EL (cell line): ENCODE data around the gene CRADD.

Source experiments
- DNase-seq: peaks from one replicate; pipeline ENCODE4 v3.0.0-alpha.2; 2016

The CRADD gene

DNA sequence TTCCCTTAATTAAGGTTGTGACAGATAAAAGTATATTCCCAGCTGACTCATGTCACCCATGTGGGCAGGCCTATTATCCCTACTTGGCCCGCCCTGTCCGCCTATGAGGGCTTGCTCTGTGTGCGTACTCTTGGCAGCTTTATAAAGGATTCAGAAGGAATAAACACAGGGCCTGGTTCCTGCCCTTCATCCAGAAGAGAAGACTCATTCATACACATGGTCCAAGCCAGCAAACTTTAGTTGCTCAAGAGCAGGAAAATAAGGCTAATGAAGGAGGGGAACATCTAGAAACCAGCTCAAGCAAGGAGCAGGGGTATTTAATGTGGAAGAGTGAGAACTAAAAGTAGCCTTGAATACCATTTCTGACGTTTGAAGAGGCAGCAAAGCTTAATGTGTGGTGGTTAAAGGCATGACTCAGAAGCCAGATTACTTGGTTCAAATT is 141.9 kb downstream of the CRADD start:
- DNase-seq, result no peak

- no peak for DNase-seq
Observed at GRCh38 chr12:93823616-93824391, 146.6 kb downstream of the CRADD start.

- peak; percentile 73 for DNase-seq
Observed at GRCh38 chr12:93824514-93825500, 147.6 kb downstream of the CRADD start.

DNA sequence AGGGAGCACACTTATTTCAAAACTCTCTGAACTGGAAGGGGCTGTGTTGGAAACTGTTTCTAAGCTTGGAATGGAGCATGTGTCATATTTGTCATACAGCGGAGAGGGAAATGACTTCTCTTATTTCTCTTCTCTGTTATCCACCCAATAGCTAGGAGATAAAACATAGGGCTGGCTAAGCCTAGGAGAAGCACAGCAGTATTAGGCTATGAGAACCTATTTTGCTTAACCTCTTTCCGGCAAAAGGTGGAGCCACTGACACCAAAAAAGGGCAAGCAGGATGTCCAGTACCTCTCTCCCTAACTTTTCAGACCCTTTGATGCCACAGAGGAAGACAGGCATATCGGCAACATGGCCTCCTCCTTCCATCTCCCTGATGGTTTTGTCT is 148.3 kb downstream of the CRADD start:
- no peak for DNase-seq

DNA sequence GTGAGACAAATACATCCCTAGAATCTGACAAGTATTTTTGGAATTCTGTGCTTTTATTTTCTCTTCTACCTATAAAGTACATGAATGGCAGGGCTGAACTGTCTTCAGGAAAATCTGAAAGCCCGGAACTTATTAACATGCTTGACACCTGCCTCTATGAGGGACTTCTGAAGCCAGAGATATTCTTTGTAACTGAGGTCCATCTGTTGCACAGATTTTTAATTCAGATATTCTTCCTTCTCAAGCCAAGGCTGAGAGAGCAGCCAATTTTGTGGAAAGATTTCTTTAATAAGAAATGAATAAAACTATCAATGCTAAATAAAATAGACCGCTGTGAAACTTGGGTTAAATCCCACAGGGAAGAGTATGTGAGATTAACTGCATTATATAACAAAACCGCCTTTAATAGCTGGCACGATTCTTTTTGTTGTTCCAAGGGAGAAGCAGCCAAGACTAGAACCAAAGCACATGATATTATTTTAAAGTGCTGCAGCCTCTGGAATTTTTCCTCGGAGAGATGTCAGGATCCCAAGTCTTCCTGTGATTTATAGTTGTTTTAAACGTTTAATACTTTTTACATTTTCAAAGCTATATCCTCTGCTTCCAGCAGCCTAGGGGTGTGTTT is 148.9 kb downstream of the CRADD start:
- DNase-seq, result no peak

DNA sequence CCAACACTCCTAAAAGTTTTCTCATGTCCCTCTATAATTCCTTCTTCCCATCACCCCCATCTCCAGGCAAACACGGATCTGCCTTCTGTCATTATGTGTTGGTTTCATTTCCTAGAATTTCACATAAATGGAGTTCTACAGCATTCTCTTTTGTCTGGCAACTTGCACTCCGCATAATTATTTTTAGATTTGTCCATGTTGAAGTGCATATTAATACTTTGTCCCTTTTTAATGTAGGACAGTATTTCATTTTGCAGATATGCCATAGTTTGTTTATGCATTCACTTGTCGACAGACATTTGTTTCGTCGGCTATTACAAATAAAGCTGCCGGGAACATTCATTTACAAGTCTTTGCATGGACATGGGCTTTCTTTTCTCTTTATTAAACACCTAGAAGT is 150.0 kb downstream of the CRADD start:
- DNase-seq, result no peak

GRCh38 chr12:93827669-93828068 is 150.5 kb downstream of the CRADD start:
- no peak for DNase-seq

GRCh38 chr12:93829016-93829415 is 151.8 kb downstream of the CRADD start:
- no peak for DNase-seq

DNA sequence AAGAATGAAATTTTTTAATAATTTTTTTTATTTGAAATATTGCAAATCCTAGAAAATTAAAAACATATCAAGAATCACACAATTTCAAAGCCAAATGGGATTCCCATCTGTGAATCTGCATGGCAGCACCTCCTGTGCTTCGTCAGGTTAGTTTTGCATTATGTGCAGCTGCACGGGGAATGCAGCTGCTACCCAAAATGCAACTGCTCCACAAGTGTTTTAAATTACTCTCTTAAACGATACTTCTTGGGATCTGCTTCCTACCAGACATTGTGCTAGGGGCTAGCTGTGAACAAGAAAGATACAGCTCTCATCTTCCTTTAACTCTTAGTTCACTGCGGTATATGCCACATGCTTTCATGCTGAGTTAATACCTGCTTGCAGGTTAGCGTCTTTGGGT is 154.2 kb downstream of the CRADD start:
- no peak for DNase-seq

DNA sequence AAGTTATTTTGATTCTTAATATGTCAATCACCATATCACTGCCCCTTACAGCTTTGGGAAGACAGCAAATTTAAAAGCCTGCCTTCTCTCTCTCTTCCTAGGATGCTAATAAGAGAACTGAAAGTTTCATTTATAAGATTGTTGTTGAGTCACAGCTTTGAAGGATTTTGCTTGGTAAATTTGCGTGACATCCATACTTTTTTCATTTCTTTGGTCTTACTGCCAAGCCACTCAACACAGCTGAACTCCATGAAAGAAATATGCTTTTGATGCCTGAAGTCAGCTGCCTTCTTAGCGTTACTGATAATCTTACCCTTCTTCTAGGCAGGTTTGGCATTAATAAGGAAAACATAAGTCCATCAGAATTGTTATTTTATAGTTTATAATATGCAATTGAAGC is 155.0 kb downstream of the CRADD start:
- no peak for DNase-seq

GRCh38 chr12:93833946-93834345 is 156.8 kb downstream of the CRADD start:
- no peak for DNase-seq

- DNase-seq, result peak; percentile 11
Observed at GRCh38 chr12:93836620-93837260, 159.6 kb downstream of the CRADD start.

GRCh38 chr12:93838193-93838592 is 161.0 kb downstream of the CRADD start:
- DNase-seq, result no peak

- no peak for DNase-seq
Observed at GRCh38 chr12:93839064-93839463, 161.9 kb downstream of the CRADD start.

DNA sequence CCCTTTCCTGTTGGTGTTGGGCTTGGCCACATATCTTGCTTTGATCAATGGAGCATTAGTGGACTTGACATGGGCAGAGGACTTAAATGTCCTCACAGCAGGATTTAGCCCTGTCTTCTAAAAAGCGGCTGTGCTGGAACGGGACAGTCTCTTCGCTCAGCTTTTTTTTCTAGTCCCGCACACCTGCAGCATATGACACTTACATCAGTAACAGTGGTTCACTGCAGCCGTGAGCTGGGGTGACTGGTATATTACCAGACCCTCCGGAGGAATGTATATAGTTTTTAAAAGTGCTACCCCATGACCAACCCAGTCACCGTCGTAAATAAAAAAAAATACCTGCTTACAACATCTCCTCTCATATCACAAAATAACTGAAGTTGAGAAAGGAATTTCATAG is 164.5 kb downstream of the CRADD start:
- no peak for DNase-seq

DNA sequence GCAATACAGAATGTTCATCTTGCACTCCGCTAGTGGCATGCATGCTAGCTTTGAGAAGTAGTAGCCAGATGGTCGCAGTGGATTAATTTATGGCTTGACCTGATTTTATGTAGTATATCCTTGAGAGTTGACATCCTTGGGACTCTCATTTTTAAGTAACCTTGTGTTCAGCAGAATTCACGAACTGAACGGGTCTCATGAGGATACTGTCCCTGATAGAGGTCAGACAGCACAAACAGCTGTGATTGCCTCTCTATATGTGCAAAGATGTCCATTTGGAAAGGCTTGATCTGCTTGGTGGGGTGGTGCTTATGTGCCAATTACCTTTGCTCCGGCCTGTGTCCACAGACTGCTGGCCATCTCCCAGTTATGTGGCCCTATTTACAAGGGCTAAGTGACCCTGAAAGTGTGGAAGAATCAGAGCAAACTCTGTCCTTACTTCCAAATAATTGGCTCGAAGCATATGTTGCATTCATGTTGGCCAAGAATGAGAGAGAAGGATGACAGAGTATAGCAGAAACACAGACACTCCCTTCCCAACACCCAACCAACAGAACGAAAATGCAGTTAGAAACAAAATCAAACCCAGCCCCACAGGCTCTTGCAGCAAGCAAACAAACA is 167.1 kb downstream of the CRADD start:
- DNase-seq, result no peak

DNA sequence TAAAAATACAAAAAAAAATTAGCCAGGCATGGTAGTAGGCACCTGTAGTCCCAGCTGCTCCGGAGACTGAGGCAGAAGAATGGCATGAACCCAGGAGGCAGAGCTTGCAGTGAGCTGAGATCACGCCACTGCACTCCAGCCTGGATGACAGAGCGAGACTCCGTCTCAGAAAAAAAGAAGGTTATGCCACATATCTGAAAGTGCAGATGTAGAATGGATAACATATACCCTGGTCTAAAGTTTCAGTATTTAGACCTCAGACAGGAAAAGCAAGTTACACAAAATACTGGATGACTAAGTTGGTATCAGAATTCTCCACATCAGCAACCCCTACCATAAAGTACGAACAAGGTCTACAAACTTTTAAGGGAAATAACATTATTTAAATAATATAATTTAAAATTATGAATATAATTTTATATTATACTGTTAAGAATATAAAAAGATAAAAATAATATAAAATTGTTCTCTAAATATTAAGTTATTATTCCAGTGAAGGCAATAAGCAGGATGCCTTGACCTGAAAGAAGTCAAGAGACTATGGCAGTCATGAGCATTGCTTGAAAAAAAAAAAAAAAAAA is 169.9 kb downstream of the CRADD start:
- DNase-seq, result no peak

DNA sequence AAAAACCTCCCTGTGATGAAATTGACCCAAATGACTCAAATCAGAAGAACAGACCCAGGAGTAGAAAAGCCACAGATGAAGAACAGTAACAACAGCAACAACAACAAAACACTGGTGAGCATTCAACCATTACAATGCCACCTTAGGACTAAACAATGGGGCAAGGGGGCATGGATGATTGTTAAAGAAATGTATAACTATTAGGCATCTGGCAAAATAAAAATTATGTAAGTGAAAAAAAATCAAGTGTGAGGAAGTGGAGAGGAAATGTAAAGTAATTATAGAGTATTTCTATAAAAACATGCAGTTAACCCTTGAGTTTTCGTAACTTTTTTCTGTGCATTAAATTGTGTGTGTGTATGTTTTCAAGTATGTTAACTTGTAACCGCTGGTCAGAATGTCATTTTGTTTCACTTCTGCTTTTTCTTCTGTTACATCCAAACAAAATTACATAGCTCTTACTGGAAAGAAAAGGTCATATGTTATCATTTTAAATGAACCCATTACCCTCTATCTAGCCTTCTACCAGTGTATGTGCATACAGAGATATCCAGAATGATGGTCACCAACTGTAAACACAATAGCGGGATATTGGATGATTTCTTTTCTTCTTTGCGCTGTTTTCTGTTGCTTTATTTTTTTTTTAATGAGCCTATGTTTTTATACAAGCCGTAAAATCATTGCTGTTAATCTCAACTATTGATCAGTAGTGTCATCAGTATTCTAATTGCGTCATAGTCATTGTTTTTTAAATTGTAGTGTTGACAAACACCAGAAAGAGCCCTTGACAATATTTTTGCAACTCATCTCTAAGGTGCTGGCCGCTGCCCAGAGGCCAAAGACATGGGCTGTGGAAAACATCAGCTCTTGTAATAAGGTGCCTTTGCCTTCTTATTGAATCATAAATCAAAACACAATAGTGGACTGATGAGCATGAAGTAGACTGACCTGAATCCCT is 170.6 kb downstream of the CRADD start:
- no peak for DNase-seq

GRCh38 chr12:93848523-93849101 is 171.4 kb downstream of the CRADD start:
- DNase-seq, result no peak

DNA sequence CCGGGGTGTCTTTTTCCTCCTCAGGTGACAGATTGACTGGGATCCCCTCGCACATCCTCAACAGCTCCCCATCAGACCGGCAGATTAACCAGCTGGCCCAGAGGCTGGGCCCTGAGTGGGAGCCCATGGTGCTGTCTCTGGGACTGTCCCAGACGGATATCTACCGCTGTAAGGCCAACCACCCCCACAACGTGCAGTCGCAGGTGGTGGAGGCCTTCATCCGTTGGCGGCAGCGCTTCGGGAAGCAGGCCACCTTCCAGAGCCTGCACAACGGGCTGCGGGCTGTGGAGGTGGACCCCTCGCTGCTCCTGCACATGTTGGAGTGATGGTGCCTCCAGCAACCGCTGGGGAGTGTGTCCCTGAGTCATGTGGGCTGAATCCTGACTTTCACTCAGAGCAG is 172.8 kb downstream of the CRADD start:
- DNase-seq, result no peak
